IMR-90 (cell line): ENCODE data around the gene SLC25A33. TPM values are rescaled to one million over a fixed set of nuclear protein-coding genes. Genes with fewer than 3 reads are reported as not detected.

Experiments
- ATAC-seq: fragments of 200-7000 bp; cut with Tn5 transposase; 2 replicates; pipeline ENCODE4 v1.9.1; 2020; ENCODE audit warnings: low read depth, mild to moderate bottlenecking, moderate library complexity
- BruUV-seq: library from RNA; stranded (reverse); fragments of 400-500 nt; replicated peaks from 2 replicates; lab custom pipeline; 2021; lab: Mats Ljungman, UMichigan
- CTCF ChIA-PET: fragments of 300-600 bp; formaldehyde crosslinking; extraction: SDS; loops from one replicate; lab custom pipeline; 2021; ENCODE audit warnings: antibody characterized with exemption; lab: Yijun Ruan, JAX
- POLR2A ChIA-PET: fragments of 300-600 bp; sonication (Branson Sonifier 250); formaldehyde crosslinking; loops from one replicate; lab custom pipeline; 2022; ENCODE audit warnings: antibody characterized with exemption; ENCODE audit not compliant: unreplicated experiment; lab: Charles Lee
- DNase-seq: peaks from one replicate; pipeline ENCODE4 v3.0.0; 2013
- H2AFZ ChIP-seq: replicated peaks from 2 replicates; pipeline ENCODE3; 2013; ENCODE audit warnings: low read length, mild to moderate bottlenecking; ENCODE audit not compliant: poor library complexity
- H2AK5ac ChIP-seq: 2 replicates; pipeline ENCODE4 v1.6.1; 2013; ENCODE audit warnings: low read depth, low read length, inconsistent platforms
- H2AK9ac ChIP-seq: replicated peaks from 2 replicates; pipeline ENCODE3; 2013; ENCODE audit warnings: mild to moderate bottlenecking, low read depth, low read length, moderate library complexity; ENCODE audit not compliant: poor library complexity
- H2BK120ac ChIP-seq: 2 replicates; pipeline ENCODE4 v1.6.1; 2013; ENCODE audit warnings: low read depth, low read length, inconsistent platforms
- H2BK15ac ChIP-seq: 3 replicates; pipeline ENCODE4 v1.6.1; 2013; ENCODE audit warnings: low read depth, low read length, inconsistent platforms
- H2BK20ac ChIP-seq: 2 replicates; pipeline ENCODE4 v1.6.1; 2013; ENCODE audit warnings: low read depth, mild to moderate bottlenecking, inconsistent platforms, low read length, moderate library complexity
- H2BK5ac ChIP-seq: 2 replicates; pipeline ENCODE4 v1.6.1; 2013; ENCODE audit warnings: mild to moderate bottlenecking, low read depth, low read length, inconsistent platforms; ENCODE audit not compliant: poor library complexity, severe bottlenecking
- H3K14ac ChIP-seq: replicated peaks from 2 replicates; pipeline ENCODE4 v1.6.1; 2013; ENCODE audit warnings: low read depth, low read length, inconsistent platforms
- H3K18ac ChIP-seq: 2 replicates; pipeline ENCODE4 v1.6.1; 2013; ENCODE audit warnings: low read depth, low read length, control low read depth
- H3K23ac ChIP-seq: 2 replicates; pipeline ENCODE4 v1.6.1; 2013; ENCODE audit warnings: low read depth, low read length, inconsistent platforms
- H3K27ac ChIP-seq: 2 replicates; pipeline ENCODE4 v1.5.1; 2013; ENCODE audit warnings: mild to moderate bottlenecking, control low read depth, low read length; ENCODE audit not compliant: insufficient read depth
- H3K27me3 ChIP-seq: 2 replicates; pipeline ENCODE4 v1.6.1; 2013; ENCODE audit warnings: low read length; ENCODE audit not compliant: control insufficient read depth, insufficient read depth
- H3K36me3 ChIP-seq: 2 replicates; pipeline ENCODE4 v1.6.1; 2013; ENCODE audit warnings: low read length, mixed read lengths; ENCODE audit not compliant: control insufficient read depth, insufficient read depth
- H3K4ac ChIP-seq: 2 replicates; pipeline ENCODE4 v1.6.1; 2013; ENCODE audit warnings: low read depth, low read length, inconsistent platforms
- H3K4me1 ChIP-seq: 2 replicates; pipeline ENCODE4 v1.6.1; 2013; ENCODE audit warnings: low read length, mixed read lengths; ENCODE audit not compliant: control insufficient read depth, insufficient read depth
- H3K4me2 ChIP-seq: 2 replicates; pipeline ENCODE4 v1.6.1; 2013; ENCODE audit warnings: low read depth, mild to moderate bottlenecking, control low read depth, low read length, moderate library complexity
- H3K4me3 ChIP-seq: 2 replicates; pipeline ENCODE4 v1.5.1; 2013; ENCODE audit warnings: low read depth, mild to moderate bottlenecking, control low read depth, low read length, moderate library complexity; ENCODE audit not compliant: insufficient read depth
- H3K56ac ChIP-seq: 2 replicates; pipeline ENCODE4 v1.6.1; 2013; ENCODE audit warnings: low read length, inconsistent platforms; ENCODE audit not compliant: insufficient read depth; ENCODE audit errors: extremely low read depth
- H3K79me1 ChIP-seq, 2 experiments: 2 replicates each; pipeline ENCODE4 v1.6.1; 2013; ENCODE audit warnings: low read length in 2 of 2, inconsistent platforms in 1 of 2, low read depth in 1 of 2
- H3K9ac ChIP-seq: 2 replicates; pipeline ENCODE4 v1.6.1; 2013; ENCODE audit warnings: low read depth, low read length, control low read depth
- H3K9me1 ChIP-seq: 2 replicates; pipeline ENCODE4 v1.6.1; 2013; ENCODE audit warnings: low read length, inconsistent platforms; ENCODE audit not compliant: insufficient read depth
- H3K9me3 ChIP-seq: 2 replicates; pipeline ENCODE4 v1.6.1; 2013; ENCODE audit warnings: low read length; ENCODE audit not compliant: control insufficient read depth, insufficient read depth
- H4K20me1 ChIP-seq: 2 replicates; pipeline ENCODE4 v1.6.1; 2013; ENCODE audit warnings: low read length, inconsistent platforms; ENCODE audit not compliant: insufficient read depth
- H4K5ac ChIP-seq: 2 replicates; pipeline ENCODE4 v1.6.1; 2013; ENCODE audit warnings: mild to moderate bottlenecking, low read depth, low read length, control low read depth
- H4K8ac ChIP-seq, 2 experiments: 2 replicates each; pipeline ENCODE4 v1.6.1; 2013; ENCODE audit warnings: low read depth in 2 of 2, low read length in 2 of 2, control low read depth in 1 of 2, inconsistent platforms in 1 of 2
- H4K91ac ChIP-seq: 2 replicates; pipeline ENCODE4 v1.6.1; 2013; ENCODE audit warnings: low read depth, low read length, inconsistent platforms; ENCODE audit not compliant: insufficient read depth
- BHLHE40 ChIP-seq: fragments of 150-350 bp; IDR thresholded peaks from 2 replicates; pipeline ENCODE4 v1.6.1; 2016; ENCODE audit warnings: mild to moderate bottlenecking, low read depth, low read length
- CEBPB ChIP-seq: IDR thresholded peaks from 2 replicates; pipeline ENCODE4 v1.6.1; 2012; ENCODE audit warnings: low read depth, low read length, improper control_type of control experiment
- CHD1 ChIP-seq: IDR thresholded peaks from 2 replicates; pipeline ENCODE4 v1.6.1; 2012; ENCODE audit warnings: low read depth, low read length, improper control_type of control experiment
- CTCF ChIP-seq: conservative IDR thresholded peaks from 2 replicates; pipeline ENCODE4 v1.5.1; 2012; ENCODE audit warnings: mild to moderate bottlenecking, low read depth, low read length, improper control_type of control experiment
- FOS ChIP-seq: fragments of 150-350 bp; IDR thresholded peaks from 2 replicates; pipeline ENCODE4 v1.6.1; 2016; ENCODE audit warnings: low read depth, low read length
- MAFK ChIP-seq: IDR thresholded peaks from 2 replicates; pipeline ENCODE4 v1.6.1; 2012; ENCODE audit warnings: low read depth, low read length, improper control_type of control experiment
- MAZ ChIP-seq: IDR thresholded peaks from 2 replicates; pipeline ENCODE4 v1.6.1; 2012; ENCODE audit warnings: low read depth, mild to moderate bottlenecking, low read length, improper control_type of control experiment, moderate library complexity, borderline replicate concordance
- MXI1 ChIP-seq: IDR thresholded peaks from 2 replicates; pipeline ENCODE4 v1.6.1; 2012; ENCODE audit warnings: low read depth, mild to moderate bottlenecking, low read length, moderate library complexity, borderline replicate concordance
- POLR2A ChIP-seq: IDR thresholded peaks from 2 replicates; pipeline ENCODE4 v1.6.1; 2012; ENCODE audit warnings: mild to moderate bottlenecking, low read depth, low read length
- RCOR1 ChIP-seq: IDR thresholded peaks from 2 replicates; pipeline ENCODE4 v1.6.1; 2012; ENCODE audit warnings: mild to moderate bottlenecking, low read length, improper control_type of control experiment; ENCODE audit not compliant: insufficient replicate concordance
- SMC3 ChIP-seq: fragments of 150-350 bp; IDR thresholded peaks from 2 replicates; pipeline ENCODE4 v1.6.1; 2016; ENCODE audit warnings: low read depth, mild to moderate bottlenecking, antibody characterized with exemption, low read length, moderate library complexity
- USF2 ChIP-seq: fragments of 150-350 bp; IDR thresholded peaks from 2 replicates; pipeline ENCODE4 v1.6.1; 2017; ENCODE audit warnings: mild to moderate bottlenecking, antibody characterized with exemption, low read length, low read depth
- WGBS, 2 experiments: methylation state at CpG; one replicate each; pipeline versions ENCODE4 v1.1.5 to v1.1.7; 2013; ENCODE audit warnings: missing lambda C conversion rate in 2 of 2; ENCODE audit not compliant: insufficient read length in 1 of 2; ENCODE audit errors: extremely low coverage in 2 of 2; 5-methylcytosine and 5-hydroxymethylcytosine counted together
- dilution Hi-C: fragments of 300-500 bp; cut with HindIII; formaldehyde crosslinking; loops from one replicate; pipeline ENCODE4 v1.14.3; 2018; ENCODE audit warnings: low sequenced_read_pairs; ENCODE audit not compliant: unreplicated experiment
- in situ Hi-C: fragments of 300-500 bp; cut with MboI; formaldehyde crosslinking; loops from 3 replicates; pipeline ENCODE4 v1.14.3; 2019; ENCODE audit warnings: low sequenced_read_pairs, inconsistent platforms, mixed read lengths
- intact Hi-C: fragments of 100-400 bp; cut with micrococcal nuclease; formaldehyde crosslinking; loops from 2 replicates; pipeline ENCODE4 v1.10.0; 2022
- polyA plus RNA-seq, 3 experiments: library from polyadenylated mRNA; depleted of rRNA; stranded (reverse); fragments of >200 nt; gene quantifications; 2 replicates each; pipeline ENCODE4 v1.2.3, GENCODE V29; 2012; ENCODE audit warnings: low replicate concordance in 1 of 3
- total RNA-seq: library from RNA; depleted of rRNA; stranded (reverse); fragments of >200 nt; gene quantifications from 2 replicates; pipeline ENCODE4 v1.2.3, GENCODE V29; 2012

SLC25A33 gene
- total and polyA plus RNA-seq, 2 of the 4 experiments (the other 2 are of a cell fraction): 2.5 to 3.0 TPM

GRCh38 chr1:9598316-9598700, 59.0 kb downstream of the SLC25A33 start:
- H4K20me1 ChIP-seq: peaks cover 27% of the 10 kb centered on the region
- H3K27me3 ChIP-seq: no peaks in the 10 kb centered on the region
- WGBS, 2 experiments: 95% methylated on average over 16 of the region's 18 CpGs; no CpG with 5 or more reads in 1 of the 2 experiments
- H2BK15ac ChIP-seq: no peak overlapping the region
- no peak overlapping the region for H3K27ac ChIP-seq
- H2BK5ac ChIP-seq: no peak overlapping the region
- H3K4me1 ChIP-seq: peaks cover 6% of the 10 kb centered on the region
- H4K5ac ChIP-seq: no peak overlapping the region
- no peak overlapping the region for H3K23ac ChIP-seq
- peaks cover 8 to 37% of the 10 kb centered on the region in 2 experiments for H3K79me1 ChIP-seq
- ATAC-seq: no peak
- H2AK5ac ChIP-seq: no peak overlapping the region
- POLR2A ChIA-PET: no interaction called here
- CTCF ChIA-PET: no interaction called here
- no TSS peak for BruUV-seq
- H3K56ac ChIP-seq: no peak overlapping the region
- no peak overlapping the region for H4K8ac ChIP-seq
- peaks cover 24% of the 10 kb centered on the region; the same call in 1 of the 2 replicates for H3K36me3 ChIP-seq
- H3K9me1 ChIP-seq: peaks cover 4% of the 10 kb centered on the region; the same call in 1 of the 2 replicates
- no peak overlapping the region for H4K91ac ChIP-seq
- TF ChIP-seq FOS (no peak), CEBPB (no peak), POLR2A (no peak), SMC3 (no peak), MAZ (no peak), CHD1 (no peak), MAFK (no peak), RCOR1 (no peak), MXI1 (no peak), CTCF (no peak), BHLHE40 (no peak), USF2 (no peak)
- H2AK9ac ChIP-seq: no peak overlapping the region
- no peak overlapping the region for H3K14ac ChIP-seq
- H2BK20ac ChIP-seq: no peak overlapping the region
- peak overlapping the region; percentile 23 for H2AFZ ChIP-seq
- no peak overlapping the region for H3K4me3 ChIP-seq
- in situ Hi-C loops: no loop called here
- H3K9ac ChIP-seq: no peak overlapping the region
- no peak for DNase-seq
- no peak overlapping the region for H3K4ac ChIP-seq
- no peak overlapping the region for H2BK120ac ChIP-seq
- no peak overlapping the region for H3K18ac ChIP-seq
- no peak overlapping the region for H3K4me2 ChIP-seq
- intact Hi-C loops: no loop called here
- no peaks in the 10 kb centered on the region for H3K9me3 ChIP-seq
- dilution Hi-C loops: no loop called here
